Coronary artery (tissue), 2 donors: ENCODE results near the gene PIAS1.

Experiments
- DNase-seq: peaks from one replicate; pipeline ENCODE4 v3.0.0-alpha.2; 2017; ENCODE audit warnings: low spot score
- H3K27ac ChIP-seq, 2 donors: fragments of 200-600 bp; sonication (generic); one replicate each; pipeline ENCODE4 v1.5.1; 2016 to 2019
- H3K4me3 ChIP-seq: fragments of 200-600 bp; sonication (generic); 2 replicates; pipeline ENCODE4 v1.5.1; 2016; ENCODE audit warnings: mild to moderate bottlenecking, moderate library complexity
- CTCF ChIP-seq: fragments of 200-600 bp; sonication (generic); IDR thresholded peaks from one replicate; pipeline ENCODE4 v1.5.1; 2019; ENCODE audit warnings: antibody characterized with exemption

PIAS1 gene

GRCh38 chr15:68130851-68131250, 76.7 kb downstream of the PIAS1 start:
- no peak overlapping the region for H3K27ac ChIP-seq
- no peak overlapping the region for H3K4me3 ChIP-seq
- no peak for DNase-seq
- no peak for TF ChIP-seq CTCF

- no peak for TF ChIP-seq CTCF
- no peak overlapping the region for H3K4me3 ChIP-seq
- DNase-seq = no peak
- no peak overlapping the region for H3K27ac ChIP-seq
Measured at GRCh38 chr15:68137096-68137495, 83.0 kb downstream of the PIAS1 start.

- DNase-seq = no peak
- H3K4me3 ChIP-seq = no peak overlapping the region
- H3K27ac ChIP-seq = no peak overlapping the region
- TF ChIP-seq CTCF = no peak
Measured at GRCh38 chr15:68143129-68143528, 89.0 kb downstream of the PIAS1 start.

GRCh38 chr15:68143785-68144184, 89.7 kb downstream of the PIAS1 start:
- DNase-seq = no peak
- no peak overlapping the region for H3K4me3 ChIP-seq
- no peak for TF ChIP-seq CTCF
- H3K27ac ChIP-seq = no peak overlapping the region

GRCh38 chr15:68145706-68146105, 91.6 kb downstream of the PIAS1 start:
- TF ChIP-seq CTCF = no peak
- H3K27ac ChIP-seq = no peak overlapping the region
- no peak for DNase-seq

GRCh38 chr15:68148039-68148438, 93.9 kb downstream of the PIAS1 start:
- DNase-seq = no peak
- H3K4me3 ChIP-seq = no peak overlapping the region
- H3K27ac ChIP-seq = no peak overlapping the region
- TF ChIP-seq CTCF = no peak

More at GRCh38 chr15:68145706-68146105, 91.6 kb downstream of the PIAS1 start:
- no peak overlapping the region for H3K4me3 ChIP-seq

GRCh38 chr15:68149059-68149458, 94.9 kb downstream of the PIAS1 start:
- TF ChIP-seq CTCF = no peak
- no peak for DNase-seq
- no peak overlapping the region for H3K4me3 ChIP-seq
- H3K27ac ChIP-seq = no peak overlapping the region
